ENCODE results near the gene BAG1.
A peak's percentile ranks its signal among the peaks of the same experiment; 100 is the strongest.

The BAG1 gene

GRCh38 chr9:33273266-33273971, 8.9 kb upstream of the BAG1 start:
- DNase-seq = no peak

GRCh38 chr9:33272061-33272460, 7.6 kb upstream of the BAG1 start:
- no peak for DNase-seq

DNA sequence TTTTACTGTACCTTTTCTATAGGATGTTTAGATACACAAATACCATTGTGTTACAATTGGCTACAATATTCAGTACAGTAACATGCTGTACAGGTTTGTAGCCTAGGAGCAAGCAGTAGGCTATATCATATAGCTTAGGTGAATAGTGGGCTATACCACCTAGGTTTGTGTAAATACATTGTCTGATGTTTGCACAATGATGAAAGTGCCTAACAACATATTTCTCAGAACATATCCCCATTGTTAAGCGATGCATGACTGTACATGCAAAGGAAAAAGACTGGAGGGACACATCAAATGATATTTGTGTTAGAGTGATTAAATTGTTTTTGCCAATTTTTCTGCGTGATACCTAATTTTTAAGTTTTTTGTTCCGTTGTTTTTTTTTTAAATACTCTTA, 5.6 kb upstream of the BAG1 start:
- no peak for DNase-seq

- peak; percentile 61 for DNase-seq
Measured at GRCh38 chr9:33267151-33267767, 2.8 kb upstream of the BAG1 start.

DNA sequence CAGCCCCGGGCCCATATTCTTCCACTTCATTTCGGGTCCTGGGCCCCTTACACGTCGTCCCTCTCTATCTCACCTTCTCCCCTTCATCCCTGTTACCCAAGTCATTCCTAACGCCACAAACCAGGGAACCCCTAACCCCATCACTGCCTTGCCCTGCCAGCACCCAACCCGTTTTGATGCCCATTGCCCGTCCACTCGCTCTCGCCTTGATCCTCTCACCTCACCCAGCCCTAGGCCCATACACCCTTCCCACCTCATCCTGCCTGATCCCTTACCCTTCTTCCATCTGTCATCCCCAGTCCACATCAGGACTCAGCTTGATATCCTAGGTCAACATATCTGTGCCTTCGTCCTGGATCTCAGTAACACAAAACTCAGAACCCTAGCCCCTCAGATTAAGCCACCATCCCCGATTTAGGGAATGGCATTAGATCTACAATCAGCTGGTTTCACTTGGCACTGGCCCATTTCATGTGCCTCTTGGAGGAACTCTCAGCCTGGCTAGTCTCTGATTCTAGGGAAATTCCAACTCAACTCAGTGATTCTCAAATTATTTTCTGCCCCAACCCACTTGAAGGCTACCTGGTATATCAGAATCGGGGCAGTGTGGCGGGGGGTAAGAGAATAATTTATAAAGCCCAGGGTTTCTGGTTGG, 830 bp upstream of the BAG1 start:
- DNase-seq = no peak

DNA sequence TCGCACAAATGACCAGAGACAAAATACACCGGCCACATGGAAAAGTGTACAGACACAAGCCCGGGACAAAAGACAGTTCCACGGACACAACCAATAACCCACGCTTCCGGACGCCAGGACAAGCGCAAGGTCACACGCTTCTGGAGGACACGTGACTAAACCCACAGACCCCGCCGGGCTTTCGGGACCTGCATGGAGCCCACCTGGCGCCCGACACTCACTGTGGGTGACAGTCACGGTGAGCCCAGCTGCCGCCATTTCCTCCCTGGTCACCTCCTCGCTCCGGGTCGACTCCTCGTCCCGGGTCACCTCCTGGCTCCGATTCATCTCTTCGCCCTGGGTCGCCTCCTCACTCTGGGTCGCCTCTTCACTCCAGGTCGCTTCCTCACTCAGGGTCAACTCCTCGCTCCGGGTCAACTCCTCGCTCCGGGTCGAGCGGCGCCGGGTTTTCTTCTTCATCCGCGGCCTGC, 470 bp downstream of the BAG1 start:
- peak; percentile 54 for DNase-seq

DNA sequence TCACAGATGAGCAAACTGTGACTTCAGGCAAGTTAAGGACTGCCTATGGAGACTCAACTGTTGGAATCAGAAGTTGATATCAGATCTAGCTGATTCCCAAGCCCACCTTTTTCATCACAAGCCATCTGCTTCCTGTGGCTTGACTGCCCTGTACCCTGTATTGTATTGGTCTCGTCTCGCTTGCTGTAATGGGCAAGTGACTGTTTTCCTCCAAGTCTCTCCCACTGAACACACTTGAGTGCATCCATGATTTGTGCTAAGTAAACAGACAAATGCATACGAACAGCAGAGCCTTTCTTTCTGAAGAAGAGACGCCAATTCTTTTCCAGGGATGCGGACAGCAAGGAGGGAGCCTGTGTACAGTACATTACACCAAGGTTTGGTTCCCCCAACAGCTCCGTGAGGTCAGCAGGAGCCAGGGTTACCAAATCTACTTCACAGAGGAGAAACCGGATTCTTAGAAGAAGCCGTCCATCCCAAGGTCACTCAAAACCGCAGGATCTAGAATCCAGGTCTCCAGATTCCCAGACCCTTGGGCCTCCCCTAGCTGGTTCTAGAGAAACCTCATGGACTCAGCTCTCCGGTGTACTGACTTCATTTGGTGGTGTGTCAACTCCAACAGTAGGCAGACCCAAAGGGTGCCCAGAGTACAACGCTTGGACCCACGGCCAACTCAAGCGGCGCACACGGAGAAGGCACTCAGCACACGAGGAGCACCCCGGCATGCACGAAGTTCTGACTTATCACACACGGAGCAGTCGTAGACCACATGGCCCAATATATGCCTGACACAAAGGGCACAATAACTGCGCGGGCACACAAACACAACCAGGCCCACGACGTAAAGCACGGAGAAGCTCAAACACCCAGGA, 1.1 kb downstream of the BAG1 start:
- DNase-seq = peak; percentile 23

DNA sequence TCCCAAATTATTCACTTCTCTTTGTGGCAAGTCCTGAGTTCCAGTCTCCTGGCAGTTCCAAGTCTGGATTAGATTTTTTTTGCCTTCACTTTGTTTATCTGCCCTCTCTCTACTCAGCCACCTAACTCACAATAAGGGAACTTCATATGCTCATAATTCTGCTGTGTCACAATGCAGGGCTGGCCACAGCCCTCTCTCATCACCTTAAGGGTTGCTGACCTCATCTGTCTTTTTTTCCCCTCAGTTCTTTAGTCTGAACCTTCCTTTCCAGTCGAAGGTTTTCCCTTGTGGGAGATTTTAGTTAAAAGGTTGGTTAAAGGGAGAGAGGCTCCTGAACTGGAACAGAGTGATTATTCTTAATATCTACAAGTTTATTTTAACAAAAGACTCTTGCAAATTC, 4.1 kb downstream of the BAG1 start:
- no peak for DNase-seq

DNA sequence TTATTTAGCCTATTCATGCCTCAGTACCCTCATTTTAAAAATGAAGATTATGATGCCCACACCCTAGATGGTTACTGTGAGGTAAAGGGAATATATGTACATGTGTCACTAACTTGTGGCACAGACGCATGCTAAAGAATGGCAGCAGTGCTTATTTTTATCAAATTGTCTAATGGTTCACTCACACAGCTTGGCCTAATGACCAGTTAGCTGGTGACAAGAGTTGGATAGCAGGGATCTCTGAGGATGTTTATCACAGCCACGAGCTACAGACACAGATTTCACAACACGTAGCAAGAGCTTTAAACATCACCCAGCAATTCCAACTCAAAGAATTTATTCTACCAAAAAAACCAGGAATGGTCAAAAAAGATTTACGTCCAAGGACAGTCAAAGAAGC, 7.2 kb downstream of the BAG1 start:
- no peak for DNase-seq

DNA sequence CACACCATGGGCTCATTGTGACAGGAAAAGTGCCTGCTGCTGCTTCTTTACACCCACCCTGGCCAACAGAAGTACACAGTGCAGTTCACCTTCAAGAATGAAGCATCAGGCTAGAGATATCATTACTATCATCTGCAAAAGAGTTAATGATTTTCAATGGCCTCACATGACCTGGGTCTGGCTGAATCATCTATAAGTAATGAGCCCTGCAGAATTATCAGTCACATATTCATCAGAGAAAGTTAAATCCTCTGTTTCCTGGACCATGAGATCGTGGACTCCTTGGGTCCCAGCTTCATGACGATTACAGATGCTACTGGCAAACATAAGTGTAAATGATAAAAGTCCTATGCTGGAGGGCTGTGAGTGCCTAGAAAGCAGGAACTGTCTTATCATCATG, 8.3 kb downstream of the BAG1 start:
- DNase-seq = no peak

GRCh38 chr9:33255471-33255870, 9.0 kb downstream of the BAG1 start:
- DNase-seq = no peak

DNA sequence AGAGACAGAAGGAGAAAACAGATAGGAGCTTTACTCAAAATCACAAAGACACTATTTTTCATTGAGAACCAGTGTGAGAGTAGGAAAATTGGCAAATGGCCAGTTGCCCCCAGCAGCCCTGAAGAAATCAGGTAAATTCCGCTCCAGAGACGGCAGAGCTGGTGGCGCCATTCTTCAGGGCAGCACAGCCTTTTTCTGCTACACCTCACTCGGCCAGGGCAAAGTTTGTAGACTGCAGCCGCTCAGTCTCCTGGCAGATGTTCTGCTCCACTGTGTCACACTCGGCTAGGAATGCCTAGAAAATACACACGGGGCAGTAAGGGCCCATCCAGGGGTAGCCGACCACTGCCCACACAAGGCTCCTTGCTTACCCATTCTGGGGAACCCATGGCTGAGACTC, 9.5 kb downstream of the BAG1 start:
- DNase-seq = no peak

DNA sequence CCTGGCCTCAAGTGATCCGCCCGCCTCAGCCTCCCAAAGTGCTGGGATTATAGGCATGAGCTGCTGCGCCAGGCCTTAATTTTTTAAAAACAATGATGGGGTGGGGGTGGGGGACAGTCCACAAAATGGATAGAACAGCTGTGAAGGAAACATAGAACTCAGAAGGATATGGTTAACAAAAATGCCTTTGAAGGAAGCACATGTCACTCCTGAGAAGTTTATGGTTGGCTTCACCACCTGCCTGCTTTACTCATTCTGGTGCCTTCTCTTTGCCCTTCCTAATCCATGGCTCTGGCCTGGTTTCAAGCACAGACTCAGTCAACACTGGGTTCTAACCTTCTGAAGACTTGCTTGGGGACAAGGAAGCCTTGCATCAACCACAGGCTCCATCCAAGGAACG, 10.3 kb downstream of the BAG1 start:
- DNase-seq = no peak

GRCh38 chr9:33250458-33250995, 14.0 kb downstream of the BAG1 start:
- DNase-seq = no peak

DNA sequence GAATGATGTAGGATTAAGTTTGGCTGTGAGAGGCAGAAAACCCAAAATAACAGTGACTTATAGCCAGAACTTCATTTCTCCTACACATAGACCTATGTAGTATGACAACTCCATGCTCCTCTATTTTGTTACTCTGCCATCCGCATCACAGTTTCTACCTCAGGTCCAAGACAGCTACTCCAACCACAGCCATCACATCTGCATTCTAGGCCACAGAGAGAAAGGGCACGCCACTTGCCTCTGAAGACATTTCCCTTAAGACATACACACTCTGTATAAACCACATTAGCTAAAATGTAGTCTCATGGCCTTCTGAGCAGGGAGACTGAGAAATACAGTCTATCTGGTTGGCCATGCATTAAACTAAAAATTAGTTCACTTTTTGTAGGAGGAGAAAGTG, 14.5 kb downstream of the BAG1 start:
- DNase-seq = no peak

GRCh38 chr9:33249087-33249658, 15.3 kb downstream of the BAG1 start:
- no peak for DNase-seq

DNA sequence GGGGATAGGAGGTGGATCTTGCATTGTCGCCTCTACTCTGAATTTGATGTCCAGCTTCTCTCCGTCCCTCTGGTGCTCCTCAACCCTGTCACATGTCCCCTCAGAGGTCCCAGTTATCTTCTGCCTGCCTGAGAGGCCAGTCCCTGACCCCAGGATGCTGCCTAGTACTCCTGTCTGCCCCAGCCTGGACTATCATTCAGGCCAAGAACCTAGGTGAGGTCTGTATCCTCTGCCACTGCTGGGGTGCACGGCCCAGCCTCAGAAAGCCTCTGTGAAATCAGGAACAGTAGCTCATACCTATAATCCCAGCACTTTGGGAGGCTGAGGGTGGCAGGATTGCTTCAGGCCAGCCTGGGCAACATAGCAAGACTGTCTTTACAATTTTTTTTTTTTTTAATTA, 15.9 kb downstream of the BAG1 start:
- no peak for DNase-seq

DNA sequence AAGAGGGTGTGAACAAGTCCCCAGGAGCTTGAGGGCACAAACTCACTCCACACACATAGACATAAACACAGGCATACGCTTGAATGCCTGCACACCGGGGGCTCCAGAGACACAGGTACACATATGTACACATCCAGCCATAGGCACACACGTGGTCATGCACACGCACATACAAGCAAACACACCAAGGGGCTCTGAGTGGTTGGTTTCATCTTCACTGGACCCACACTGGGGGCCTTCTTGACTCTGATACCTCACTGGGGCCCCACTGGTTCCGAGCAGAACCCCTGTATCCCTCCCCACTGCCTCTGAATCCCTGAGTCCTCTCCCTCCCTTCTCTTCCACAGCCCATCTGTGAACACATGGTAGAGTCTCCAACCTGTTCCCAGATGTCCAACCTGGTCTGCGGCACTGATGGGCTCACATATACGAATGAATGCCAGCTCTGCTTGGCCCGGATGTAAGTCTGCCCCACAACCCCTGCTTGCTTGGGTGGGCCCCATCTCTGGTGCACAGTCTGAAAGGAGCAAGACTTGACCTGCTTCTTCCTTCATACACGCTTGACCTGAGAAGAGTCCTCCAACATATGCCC, 18.1 kb downstream of the BAG1 start:
- no peak for DNase-seq

DNA sequence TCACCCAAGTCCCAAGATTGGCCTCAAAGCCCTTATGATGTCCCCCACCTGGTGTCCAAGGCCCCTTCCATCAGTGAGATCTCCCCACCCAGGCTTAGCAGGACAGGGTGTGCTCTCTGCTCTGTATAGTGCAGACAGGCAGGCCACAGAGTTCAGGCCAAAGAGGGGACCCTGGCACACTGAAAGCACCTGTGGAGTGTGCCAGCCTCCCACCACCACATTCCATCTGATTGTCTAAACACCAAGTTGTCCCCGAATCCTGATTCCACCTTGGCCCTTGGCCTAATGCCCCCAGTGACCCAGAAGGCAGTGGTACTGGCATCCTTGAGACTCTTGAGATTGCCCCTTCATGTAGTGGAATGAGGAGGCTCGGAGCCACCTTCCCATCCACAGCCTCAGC, 19.2 kb downstream of the BAG1 start:
- DNase-seq = no peak

DNA sequence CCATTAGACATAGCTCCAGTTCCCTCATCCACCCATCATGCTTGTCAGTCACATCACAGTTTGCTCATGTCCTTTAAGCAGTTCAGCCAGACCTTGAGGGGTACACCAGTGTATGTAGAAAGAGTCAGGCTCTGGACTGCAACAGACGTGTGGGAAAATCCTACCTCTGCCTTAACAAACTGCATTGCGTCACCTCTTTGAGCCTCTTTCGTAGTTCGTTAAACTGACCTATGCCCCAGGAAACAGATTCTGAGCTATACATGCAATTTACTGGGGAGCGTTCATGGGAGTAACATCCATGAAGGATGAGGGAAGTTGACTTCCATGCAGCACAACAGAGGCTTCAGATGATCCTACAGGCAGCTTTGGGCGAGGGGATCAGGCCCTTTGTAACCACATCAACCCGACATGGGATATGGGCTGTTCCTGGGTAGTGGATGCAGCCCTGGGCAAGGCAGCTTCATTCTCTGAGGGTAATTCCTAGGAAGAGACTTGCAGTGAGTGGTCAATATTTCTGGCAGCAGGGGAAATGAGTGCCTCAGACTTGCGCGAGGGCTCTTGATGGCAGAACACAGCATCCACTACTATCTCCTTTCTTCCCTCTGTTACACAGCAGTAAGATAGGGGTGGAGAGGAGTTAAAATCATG, 20.2 kb downstream of the BAG1 start:
- DNase-seq = no peak

DNA sequence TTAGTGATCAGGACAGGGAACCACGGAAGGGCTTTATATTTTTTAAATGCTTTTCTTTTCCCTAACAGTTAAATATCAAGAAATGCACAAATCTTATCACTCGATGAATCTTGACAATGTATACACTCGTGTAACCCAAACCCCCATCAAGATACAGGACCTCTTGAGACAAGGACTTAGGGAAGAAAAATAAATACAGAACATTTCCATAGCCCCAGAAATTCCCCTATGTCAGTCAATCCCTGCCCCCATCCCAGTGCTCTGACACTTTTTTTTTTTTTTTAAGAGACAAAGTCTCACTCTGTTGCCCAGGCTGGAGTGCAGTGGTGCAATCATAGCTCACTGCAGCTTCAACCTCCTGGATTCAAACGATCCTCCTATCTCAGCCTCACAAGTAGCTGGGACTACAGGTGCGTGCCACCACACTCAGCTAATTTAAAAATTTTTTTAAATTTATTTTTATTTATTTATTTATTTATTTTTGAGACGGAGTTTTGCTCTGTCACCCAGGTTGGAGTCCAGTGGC, 21.8 kb downstream of the BAG1 start:
- no peak for DNase-seq

DNA sequence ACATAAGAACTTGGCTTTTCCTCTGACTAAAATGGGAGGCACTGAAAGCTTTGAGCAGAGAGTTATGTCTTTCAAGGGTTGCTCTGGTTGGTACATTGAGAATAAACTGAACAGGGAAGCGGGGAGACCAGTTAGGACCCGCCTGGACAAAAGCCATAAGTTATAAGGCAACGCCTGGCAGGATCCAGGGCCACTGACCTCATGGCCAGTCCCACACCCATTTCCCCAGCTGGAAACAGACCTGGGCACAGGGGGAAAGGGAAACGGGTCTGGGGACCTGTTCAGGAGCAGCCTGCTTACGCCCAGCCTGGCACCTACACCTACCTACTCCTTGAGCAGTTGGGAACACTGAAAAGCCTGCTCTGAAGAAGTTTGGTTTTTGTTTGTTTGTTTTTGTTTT, 23.2 kb downstream of the BAG1 start:
- DNase-seq = no peak
